Vagina (tissue), 2 donors: ENCODE results near the gene MAN1C1. TPM values are rescaled to one million over a fixed set of nuclear protein-coding genes. Genes with fewer than 3 reads are reported as not detected.

Source experiments
- DNase-seq, 2 donors: peaks; one replicate each; pipeline ENCODE4 v3.0.0-alpha.2; 2017; ENCODE audit errors: extremely low spot score in 2 of 2
- H3K27ac ChIP-seq: fragments of 200-600 bp; sonication (generic); one replicate; pipeline ENCODE4 v1.5.1; 2019
- H3K27me3 ChIP-seq: fragments of 200-600 bp; sonication (generic); one replicate; pipeline ENCODE4 v1.5.1; 2019
- H3K36me3 ChIP-seq, 2 donors: fragments of 200-600 bp; sonication (generic); one replicate each; pipeline ENCODE4 v1.5.1; 2017 to 2019
- H3K4me1 ChIP-seq: fragments of 200-600 bp; sonication (generic); one replicate; pipeline ENCODE4 v1.5.1; 2019
- H3K4me3 ChIP-seq, 2 donors: fragments of 200-600 bp; sonication (generic); 1 replicate in 1 of 2; 2 replicates in 1 of 2; pipeline ENCODE4 v1.5.1; 2016 to 2019
- H3K9me3 ChIP-seq: fragments of 200-600 bp; sonication (generic); one replicate; pipeline ENCODE4 v1.5.1; 2019
- POLR2A ChIP-seq, 2 donors: fragments of 450-650 bp; IDR thresholded peaks; one replicate each; pipeline ENCODE4 v1.6.1; 2017; ENCODE audit warnings: antibody characterized with exemption in 2 of 2, mild to moderate bottlenecking in 2 of 2, moderate library complexity in 2 of 2
- POLR2AphosphoS5 ChIP-seq, 2 donors: sonication (generic); formaldehyde crosslinking; IDR thresholded peaks; one replicate each; pipeline ENCODE4 v1.9.0; 2017; ENCODE audit warnings: antibody characterized with exemption in 2 of 2, mild to moderate bottlenecking in 2 of 2, low read depth in 1 of 2; ENCODE audit not compliant: insufficient read depth in 1 of 2
- intact Hi-C: fragments of 100-400 bp; cut with DNase I; formaldehyde crosslinking; loops from one replicate; pipeline ENCODE4 v1.15.1; 2023
- total RNA-seq: library from RNA; depleted of rRNA; stranded (reverse); fragments of >200 nt; gene quantifications from one replicate; pipeline ENCODE4 v1.2.3, GENCODE V29; 2016
- TF ChIP-seq, protein P1 (sequence below), 3 experiments: fragments of 450-650 bp in 2 of 3; fragments of 200-600 bp in 1 of 3; sonication (generic) in 1 of 3; IDR thresholded peaks; one replicate each; pipeline ENCODE4 v1.5.1; 2017 to 2019; ENCODE audit warnings: antibody characterized with exemption in 3 of 3, mild to moderate bottlenecking in 2 of 3, moderate library complexity in 2 of 3

Gene MAN1C1
- total RNA-seq, 1 donor from 2014 or later, result 31.4 TPM

DNA sequence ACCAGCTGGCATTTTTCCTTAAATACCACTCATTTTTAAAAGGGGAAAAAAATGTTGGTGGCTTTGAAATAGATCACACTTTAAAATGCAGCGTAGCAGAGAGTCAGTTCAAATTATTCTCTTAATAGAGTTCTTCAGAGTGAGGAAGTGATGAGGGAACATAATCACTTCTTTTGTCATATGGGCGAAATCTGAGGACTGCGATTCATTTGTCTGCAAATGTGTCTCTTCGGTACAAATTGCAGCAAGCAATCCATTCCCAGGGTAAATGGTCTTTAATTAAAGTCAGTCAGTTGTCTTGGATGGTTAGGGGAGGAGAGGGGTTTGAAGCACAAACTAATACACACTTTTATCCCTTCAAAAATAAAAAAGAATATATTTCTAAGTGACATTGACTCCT, 97.4 kb downstream of the MAN1C1 start:
- intact Hi-C loops, result no loop called here
- no peak overlapping the region for H3K4me3 ChIP-seq
- H3K27ac ChIP-seq, result peak overlapping the region; percentile 10
- H3K36me3 ChIP-seq, result no peaks in the 10 kb centered on the region
- DNase-seq, result no peak
- TF ChIP-seq, protein P1, sequence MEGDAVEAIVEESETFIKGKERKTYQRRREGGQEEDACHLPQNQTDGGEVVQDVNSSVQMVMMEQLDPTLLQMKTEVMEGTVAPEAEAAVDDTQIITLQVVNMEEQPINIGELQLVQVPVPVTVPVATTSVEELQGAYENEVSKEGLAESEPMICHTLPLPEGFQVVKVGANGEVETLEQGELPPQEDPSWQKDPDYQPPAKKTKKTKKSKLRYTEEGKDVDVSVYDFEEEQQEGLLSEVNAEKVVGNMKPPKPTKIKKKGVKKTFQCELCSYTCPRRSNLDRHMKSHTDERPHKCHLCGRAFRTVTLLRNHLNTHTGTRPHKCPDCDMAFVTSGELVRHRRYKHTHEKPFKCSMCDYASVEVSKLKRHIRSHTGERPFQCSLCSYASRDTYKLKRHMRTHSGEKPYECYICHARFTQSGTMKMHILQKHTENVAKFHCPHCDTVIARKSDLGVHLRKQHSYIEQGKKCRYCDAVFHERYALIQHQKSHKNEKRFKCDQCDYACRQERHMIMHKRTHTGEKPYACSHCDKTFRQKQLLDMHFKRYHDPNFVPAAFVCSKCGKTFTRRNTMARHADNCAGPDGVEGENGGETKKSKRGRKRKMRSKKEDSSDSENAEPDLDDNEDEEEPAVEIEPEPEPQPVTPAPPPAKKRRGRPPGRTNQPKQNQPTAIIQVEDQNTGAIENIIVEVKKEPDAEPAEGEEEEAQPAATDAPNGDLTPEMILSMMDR (IDR thresholded peaks at IDR 0.05), result no peak
- TF ChIP-seq POLR2A (IDR thresholded peaks at IDR 0.05) (no peak), POLR2AphosphoS5 (IDR thresholded peaks at IDR 0.05; ENCODE audit: insufficient read depth in 1 of 2, low read depth in 1 of 2) (no peak)
- H3K27me3 ChIP-seq, result no peaks in the 10 kb centered on the region
- H3K9me3 ChIP-seq, result no peaks in the 10 kb centered on the region
- H3K4me1 ChIP-seq, result peaks cover 63% of the 10 kb centered on the region

DNA sequence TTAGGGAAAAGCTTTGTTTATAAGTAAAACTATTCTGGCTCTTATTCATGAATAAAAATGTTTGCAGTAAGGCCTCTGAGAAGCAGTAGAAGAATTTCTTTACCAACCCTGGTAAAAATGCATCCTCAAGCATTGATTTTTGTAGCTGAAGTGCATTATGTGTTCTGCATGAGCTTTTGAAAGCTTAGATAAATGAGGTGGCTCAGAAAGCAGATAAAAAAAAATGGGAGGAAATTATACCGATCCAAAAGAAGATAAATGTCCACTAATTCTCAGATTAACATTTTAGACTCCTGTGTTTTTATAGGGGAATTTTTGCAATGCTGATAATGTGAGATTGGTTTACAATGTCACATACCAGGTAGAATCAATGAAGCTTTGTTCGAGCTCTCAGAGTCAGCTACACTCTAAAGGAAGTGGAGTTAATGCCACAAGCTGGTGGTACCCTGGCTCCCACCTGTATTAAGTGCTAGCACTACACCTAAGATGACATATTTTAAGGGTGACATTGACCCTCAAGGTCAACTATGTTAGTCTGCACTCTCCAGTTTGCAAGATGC, 97.9 kb downstream of the MAN1C1 start:
- peaks cover 58% of the 10 kb centered on the region for H3K4me1 ChIP-seq
- no peak overlapping the region for H3K4me3 ChIP-seq
- TF ChIP-seq, protein P1 (IDR thresholded peaks at IDR 0.05), result no peak
- TF ChIP-seq POLR2A (IDR thresholded peaks at IDR 0.05) (no peak), POLR2AphosphoS5 (IDR thresholded peaks at IDR 0.05; ENCODE audit: insufficient read depth in 1 of 2, low read depth in 1 of 2) (no peak)
- no peak for DNase-seq
- H3K9me3 ChIP-seq, result no peaks in the 10 kb centered on the region
- H3K36me3 ChIP-seq, result no peaks in the 10 kb centered on the region
- intact Hi-C loops, result no loop called here
- no peaks in the 10 kb centered on the region for H3K27me3 ChIP-seq
- H3K27ac ChIP-seq, result peak overlapping the region; percentile 10

GRCh38 chr1:25715888-25716287, 99.3 kb downstream of the MAN1C1 start:
- no peaks in the 10 kb centered on the region for H3K36me3 ChIP-seq
- no peak for TF ChIP-seq POLR2A (IDR thresholded peaks at IDR 0.05)
- TF ChIP-seq, protein P1 (IDR thresholded peaks at IDR 0.05), result no peak
- no peak for TF ChIP-seq POLR2AphosphoS5 (IDR thresholded peaks at IDR 0.05; ENCODE audit: insufficient read depth in 1 of 2, low read depth in 1 of 2)
- H3K4me1 ChIP-seq, result peaks cover 45% of the 10 kb centered on the region
- H3K27ac ChIP-seq, result no peak overlapping the region
- intact Hi-C loops, result no loop called here
- H3K9me3 ChIP-seq, result no peaks in the 10 kb centered on the region
- no peak overlapping the region for H3K4me3 ChIP-seq
- no peaks in the 10 kb centered on the region for H3K27me3 ChIP-seq
- no peak for DNase-seq

- intact Hi-C loops, result no loop called here
- DNase-seq, result no peak
- Histone ChIP-seq H3K4me1 (peaks cover 41% of the 10 kb centered on the region), H3K36me3 (no peaks in the 10 kb centered on the region), H3K27ac (no peak overlapping the region), H3K4me3 (no peak overlapping the region), H3K27me3 (no peaks in the 10 kb centered on the region), H3K9me3 (no peaks in the 10 kb centered on the region)
- TF ChIP-seq POLR2A (IDR thresholded peaks at IDR 0.05) (no peak), POLR2AphosphoS5 (IDR thresholded peaks at IDR 0.05; ENCODE audit: insufficient read depth in 1 of 2, low read depth in 1 of 2) (no peak)
- TF ChIP-seq, protein P1 (IDR thresholded peaks at IDR 0.05), result no peak
Measured at GRCh38 chr1:25716320-25716719, 99.7 kb downstream of the MAN1C1 start.

GRCh38 chr1:25718732-25719131, 102.1 kb downstream of the MAN1C1 start:
- H3K27ac ChIP-seq, result no peak overlapping the region
- DNase-seq, result no peak
- no peaks in the 10 kb centered on the region for H3K9me3 ChIP-seq
- intact Hi-C loops, result no loop called here
- peaks cover 27% of the 10 kb centered on the region for H3K4me1 ChIP-seq
- no peaks in the 10 kb centered on the region for H3K27me3 ChIP-seq
- no peaks in the 10 kb centered on the region for H3K36me3 ChIP-seq
- H3K4me3 ChIP-seq, result no peak overlapping the region
- no peak for TF ChIP-seq POLR2AphosphoS5 (IDR thresholded peaks at IDR 0.05; ENCODE audit: insufficient read depth in 1 of 2, low read depth in 1 of 2)
- TF ChIP-seq, protein P1 (IDR thresholded peaks at IDR 0.05), result no peak
- TF ChIP-seq POLR2A (IDR thresholded peaks at IDR 0.05), result no peak
